ENCODE measurements around the gene CHCHD3.

CHCHD3 gene

GRCh38 chr7:133112335-133112734, 30.4 kb upstream of the CHCHD3 start (continued):
- no peak for TF ChIP-seq PATZ1 (CRISPR knock-in tag; IDR thresholded peaks at IDR 0.05; ENCODE audit: borderline replicate concordance)

- TF ChIP-seq ZNF8 (CRISPR knock-in tag; IDR thresholded peaks at IDR 0.05) (peak; percentile 67), ZNF70 (CRISPR knock-in tag; IDR thresholded peaks at IDR 0.05) (no peak), PPARA (CRISPR knock-in tag; IDR thresholded peaks at IDR 0.05; ENCODE audit: borderline replicate concordance) (no peak), ARNTL (CRISPR knock-in tag; IDR thresholded peaks at IDR 0.05; ENCODE audit: borderline replicate concordance, low read depth) (no peak), TOX (CRISPR knock-in tag; IDR thresholded peaks at IDR 0.05; ENCODE audit: borderline replicate concordance) (no peak), TSHZ2 (CRISPR knock-in tag; IDR thresholded peaks at IDR 0.05) (no peak)
- no peak for ATAC-seq
Measured at GRCh38 chr7:133110312-133110711, 28.4 kb upstream of the CHCHD3 start.

- TF ChIP-seq ZFP30 (CRISPR knock-in tag; IDR thresholded peaks at IDR 0.05) (no peak), ZFP3 (CRISPR knock-in tag; IDR thresholded peaks at IDR 0.05) (no peak), OSR1 (CRISPR knock-in tag; IDR thresholded peaks at IDR 0.05) (no peak), POU6F1 (CRISPR knock-in tag; IDR thresholded peaks at IDR 0.05; ENCODE audit: borderline replicate concordance, low read depth) (no peak), CREB5 (CRISPR knock-in tag; IDR thresholded peaks at IDR 0.05; ENCODE audit: low read depth) (no peak), ESRRG (CRISPR knock-in tag; IDR thresholded peaks at IDR 0.05) (no peak), PPARA (CRISPR knock-in tag; IDR thresholded peaks at IDR 0.05; ENCODE audit: borderline replicate concordance) (no peak), ZC3H10 (CRISPR knock-in tag; IDR thresholded peaks at IDR 0.05) (no peak)
Measured at GRCh38 chr7:133109816-133110215, 27.9 kb upstream of the CHCHD3 start.

GRCh38 chr7:133108023-133108422, 26.1 kb upstream of the CHCHD3 start:
- no peak for ATAC-seq
- TF ChIP-seq PATZ1 (CRISPR knock-in tag; IDR thresholded peaks at IDR 0.05; ENCODE audit: borderline replicate concordance) (no peak), CSRNP3 (CRISPR knock-in tag; IDR thresholded peaks at IDR 0.05) (no peak), PPARA (CRISPR knock-in tag; IDR thresholded peaks at IDR 0.05; ENCODE audit: borderline replicate concordance) (no peak), TOX (CRISPR knock-in tag; IDR thresholded peaks at IDR 0.05; ENCODE audit: borderline replicate concordance) (no peak), ARNTL (CRISPR knock-in tag; IDR thresholded peaks at IDR 0.05; ENCODE audit: borderline replicate concordance, low read depth) (no peak), OSR1 (CRISPR knock-in tag; IDR thresholded peaks at IDR 0.05) (no peak), ZC3H10 (CRISPR knock-in tag; IDR thresholded peaks at IDR 0.05) (no peak), ZNF8 (CRISPR knock-in tag; IDR thresholded peaks at IDR 0.05) (no peak), CSDC2 (CRISPR knock-in tag; IDR thresholded peaks at IDR 0.05) (no peak), TCF4 (CRISPR knock-in tag; IDR thresholded peaks at IDR 0.05; ENCODE audit: borderline replicate concordance) (no peak), POU6F1 (CRISPR knock-in tag; IDR thresholded peaks at IDR 0.05; ENCODE audit: borderline replicate concordance, low read depth) (no peak), BACH2 (CRISPR knock-in tag; IDR thresholded peaks at IDR 0.05; ENCODE audit: borderline replicate concordance) (no peak)

More at GRCh38 chr7:133109816-133110215, 27.9 kb upstream of the CHCHD3 start:
- ATAC-seq: no peak

Data from SK-N-SH treated with all-trans-retinoic acid at 6 μM for 48 hours (cell line).